ENCODE data around the gene KIF19. TPM values are rescaled to one million over a fixed set of nuclear protein-coding genes. Genes with fewer than 3 reads are reported as not detected.

KIF19 gene
- total and polyA plus RNA-seq, 2 of the 8 experiments (the other 6 are each of a cell fraction or from before 2014, with no cell fraction given), result 0.52 to 0.77 TPM

GRCh38 chr17:74373838-74374606 is 48.0 kb downstream of the KIF19 start:
- H3K36me3 ChIP-seq (ENCODE audit: control insufficient read depth in 2 of 4, insufficient read depth in 4 of 4, low read length in 3 of 4), result no peaks in the 10 kb centered on the region
- H3K27ac ChIP-seq (ENCODE audit: low read depth, low read length), result no peak overlapping the region
- no peak overlapping the region for H2BK20ac ChIP-seq (ENCODE audit: low read length)
- H3K4me3 ChIP-seq (ENCODE audit: extremely low read depth in 1 of 4, insufficient read depth in 2 of 4, low read depth in 3 of 4, low read length in 4 of 4), result no peak overlapping the region
- no peak overlapping the region for H2BK120ac ChIP-seq (replicated peaks; ENCODE audit: low read depth, low read length)
- H3K79me2 ChIP-seq (ENCODE audit: control insufficient read depth in 1 of 2, insufficient read depth in 2 of 2, low read length in 2 of 2), result no peaks in the 10 kb centered on the region
- H3K14ac ChIP-seq (ENCODE audit: insufficient read length), result no peak overlapping the region
- no peak for DNase-seq (ENCODE audit: low read depth in 1 of 2, low spot score in 2 of 2)
- peaks cover 0 to 8% of the 10 kb centered on the region in 2 experiments; a peak in 1 of 4 replicates for H3K9me3 ChIP-seq (ENCODE audit: insufficient read depth in 2 of 2, low read depth in 1 of 2, low read length in 1 of 2)
- no peak overlapping the region for H3K9ac ChIP-seq (replicated peaks in 1 of 4; ENCODE audit: extremely low read depth in 1 of 4, low read depth in 3 of 4, low read length in 3 of 4)
- no peak overlapping the region for H3K18ac ChIP-seq (ENCODE audit: extremely low read depth, low read length)
- no peak overlapping the region for H3K23ac ChIP-seq (ENCODE audit: insufficient read length)
- no peak overlapping the region for H4K91ac ChIP-seq (replicated peaks; ENCODE audit: insufficient read length, low read length)
- peaks cover 0 to 6% (median 3%) of the 10 kb centered on the region in 4 experiments; a peak in 6 of 7 replicates for H3K4me1 ChIP-seq (replicated peaks in 1 of 4; ENCODE audit: control insufficient read depth in 3 of 4, insufficient read depth in 4 of 4, low read length in 3 of 4)
- no peak overlapping the region for H2AK5ac ChIP-seq (ENCODE audit: low read depth, low read length)
- no peak overlapping the region for H3K4me2 ChIP-seq (ENCODE audit: insufficient read depth in 1 of 2, low read depth in 2 of 2, low read length in 2 of 2)
- H2BK5ac ChIP-seq (ENCODE audit: low read depth, low read length), result no peak overlapping the region
- peak overlapping the region; percentile 16; the same call in 1 of the 2 replicates for H4K8ac ChIP-seq (ENCODE audit: extremely low read depth, insufficient read depth, low read length)
- H2AFZ ChIP-seq (ENCODE audit: low read length), result no peak overlapping the region
- ChIA-PET CTCF (ENCODE audit: partially characterized antibody) (interaction anchor here (0.5 to 4.1 kb wide), 17 partner anchors 9 to 273 kb away, joined by 3 to 25 read pairs (median 4); partner anchors contain the start of genes BTBD17 and CD300A), POLR2A (ENCODE audit: partially characterized antibody) (no interaction called here)
- FAIRE-seq, result no peak
- H4K20me1 ChIP-seq (replicated peaks in 1 of 2; ENCODE audit: control insufficient read depth in 1 of 2, insufficient read depth in 2 of 2, low read length in 2 of 2), result no peaks in the 10 kb centered on the region
- no peak overlapping the region for H3K56ac ChIP-seq (replicated peaks; ENCODE audit: insufficient read length, low read depth, low read length)
- no peaks in the 10 kb centered on the region for H3K23me2 ChIP-seq (ENCODE audit: low read depth, low read length)
- TF ChIP-seq JUN (IDR thresholded peaks at IDR 0.05; ENCODE audit: low read depth, low read length), result no peak
- no peak for TF ChIP-seq YY1 (IDR thresholded peaks at IDR 0.05; ENCODE audit: low read depth, low read length)
- no peak for TF ChIP-seq JUND (IDR thresholded peaks at IDR 0.05; ENCODE audit: low read length)
- no peak for TF ChIP-seq TCF12 (IDR thresholded peaks at IDR 0.05; ENCODE audit: low read depth, low read length)
- TF ChIP-seq FOSL1 (IDR thresholded peaks at IDR 0.05; ENCODE audit: insufficient read depth, low read depth, low read length), result no peak
- no peak for TF ChIP-seq CEBPB (IDR thresholded peaks at IDR 0.05; ENCODE audit: low read depth, low read length)
- no peak for TF ChIP-seq CTBP2 (IDR thresholded peaks at IDR 0.05; ENCODE audit: borderline replicate concordance, insufficient read depth, insufficient read length, low read length)
- no peak for TF ChIP-seq KDM5A (IDR thresholded peaks at IDR 0.05; ENCODE audit: low read length)
- H3K27me3 ChIP-seq (replicated peaks in 1 of 4; ENCODE audit: control insufficient read depth in 3 of 4, extremely low read depth in 1 of 4, insufficient read depth in 3 of 4, low read length in 3 of 4), result peaks cover 0 to 1% (median 0%) of the 10 kb centered on the region in 4 experiments; a peak in 4 of 7 replicates
- no peak overlapping the region for H2BK15ac ChIP-seq (ENCODE audit: low read length)
- H3K4ac ChIP-seq (replicated peaks; ENCODE audit: insufficient read length, low read depth, low read length), result no peak overlapping the region
- WGBS, 2 experiments (ENCODE audit: extremely low coverage in 1 of 2, insufficient coverage in 1 of 2, insufficient read length in 1 of 2, insufficient replicate concordance in 2 of 2, low coverage in 1 of 2, low lambda C conversion rate in 2 of 2, missing lambda C conversion rate in 1 of 2), result 87% methylated on average over 15 of the region's 15 CpGs; no CpG with 5 or more reads in 1 of the 2 experiments
- H4K5ac ChIP-seq (ENCODE audit: insufficient read length, low read depth, low read length), result no peak overlapping the region
- no peaks in the 10 kb centered on the region for H3K79me1 ChIP-seq (ENCODE audit: low read depth, low read length)
- no peak overlapping the region for H2BK12ac ChIP-seq (ENCODE audit: low read depth, low read length)

Data from H1 (cell line).